H7 (cell line): ENCODE data around the gene PRKG1. TPM values are rescaled to one million over a fixed set of nuclear protein-coding genes. Genes with fewer than 3 reads are reported as not detected.

Experiments used
- DNase-seq: peaks from one replicate; pipeline ENCODE4 v3.0.0; 2012
- H3K27me3 ChIP-seq: 2 replicates; pipeline ENCODE4 v1.6.0; 2011; ENCODE audit warnings: mild to moderate bottlenecking, low read length; ENCODE audit not compliant: control insufficient read depth, insufficient read depth
- H3K36me3 ChIP-seq: replicated peaks from 2 replicates; pipeline ENCODE4 v1.5.1; 2011; ENCODE audit warnings: low read length; ENCODE audit not compliant: control insufficient read depth, insufficient read depth
- H3K4me3 ChIP-seq: 2 replicates; pipeline ENCODE4 v1.5.1; 2011; ENCODE audit warnings: low read depth, mild to moderate bottlenecking, control low read depth, low read length, moderate library complexity; ENCODE audit not compliant: insufficient read depth
- total RNA-seq: library from RNA; depleted of rRNA; stranded (reverse); fragments of >200 nt; shearing (Covaris generic); gene quantifications from 2 replicates; pipeline ENCODE4 v1.2.3, GENCODE V29; 2014

Gene PRKG1
- total RNA-seq, 1 experiment from 2014 or later, result 7.3 TPM

DNA sequence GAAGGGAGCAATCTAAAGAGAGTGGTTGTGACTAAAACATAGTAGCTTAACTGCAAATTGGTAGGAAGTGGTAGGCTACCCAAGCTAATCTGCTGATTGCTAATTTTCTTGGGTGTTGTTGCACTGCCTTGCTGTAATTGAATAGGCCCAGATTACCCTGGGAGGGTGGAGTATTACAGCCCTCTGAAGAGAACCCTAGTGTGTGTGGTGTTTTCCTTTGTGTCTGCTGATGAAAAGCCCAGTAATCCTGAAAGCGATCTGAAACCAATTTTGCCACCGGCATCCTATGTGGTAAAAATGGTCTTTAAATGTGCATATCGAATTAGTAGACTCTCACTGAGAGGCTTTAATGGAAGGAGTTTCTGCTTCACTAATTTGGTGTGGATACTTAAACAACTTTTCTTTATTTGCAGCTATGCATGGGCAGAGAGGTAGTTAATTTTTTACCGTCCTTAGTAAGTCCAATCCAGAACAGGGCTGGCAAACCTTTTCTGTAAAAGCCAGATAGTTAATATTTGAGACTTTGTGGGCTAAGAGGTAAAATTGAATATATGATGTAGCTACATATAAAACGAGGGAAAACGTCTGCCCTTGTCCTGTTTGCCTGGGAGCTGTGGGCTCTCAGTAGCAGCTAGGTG lies 532.7 kb downstream of the PRKG1 start:
- Histone ChIP-seq H3K27me3 (no peaks in the 10 kb centered on the region), H3K4me3 (no peak overlapping the region), H3K36me3 (no peaks in the 10 kb centered on the region)
- DNase-seq, result no peak

DNA sequence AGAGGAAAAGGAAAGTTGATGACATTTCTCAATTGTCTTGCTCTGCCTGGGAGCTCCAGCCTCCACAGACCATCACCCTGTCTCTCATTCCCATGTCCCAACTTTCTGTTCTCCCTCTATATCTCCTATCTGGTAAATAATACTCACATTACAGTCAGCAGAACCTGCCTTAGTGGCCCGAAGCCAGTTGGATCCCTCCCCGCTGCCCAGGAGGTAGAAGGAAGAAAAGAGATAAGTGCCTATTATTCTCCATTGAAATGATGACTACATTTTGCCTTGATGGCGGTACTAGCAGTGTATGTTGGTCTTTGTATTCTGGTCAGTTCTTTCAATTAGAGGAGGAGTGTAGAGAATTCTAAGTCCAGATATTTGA lies 533.2 kb downstream of the PRKG1 start:
- no peak for DNase-seq
- Histone ChIP-seq H3K27me3 (no peaks in the 10 kb centered on the region), H3K36me3 (no peaks in the 10 kb centered on the region), H3K4me3 (no peak overlapping the region)

DNA sequence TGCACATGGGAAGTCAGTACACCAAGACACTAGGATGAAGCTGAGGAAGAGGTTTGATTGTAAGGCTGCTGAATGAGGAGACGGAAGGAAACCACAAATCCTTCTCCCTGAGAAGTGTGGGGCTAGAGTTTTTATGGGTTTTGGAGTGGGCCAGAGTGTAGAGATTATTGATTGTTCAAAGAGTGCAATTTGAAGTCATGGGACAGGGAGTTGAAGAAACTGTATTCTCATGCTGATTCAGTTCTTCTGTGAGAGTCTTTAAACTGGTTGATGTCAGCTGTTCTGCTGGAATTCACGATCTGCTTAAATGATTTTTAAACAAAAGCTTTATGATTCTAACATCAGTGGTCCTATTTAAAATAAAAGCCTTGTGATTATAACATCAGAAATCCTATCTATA lies 533.9 kb downstream of the PRKG1 start:
- no peak for DNase-seq
- Histone ChIP-seq H3K27me3 (no peaks in the 10 kb centered on the region), H3K36me3 (no peaks in the 10 kb centered on the region), H3K4me3 (no peak overlapping the region)

DNA sequence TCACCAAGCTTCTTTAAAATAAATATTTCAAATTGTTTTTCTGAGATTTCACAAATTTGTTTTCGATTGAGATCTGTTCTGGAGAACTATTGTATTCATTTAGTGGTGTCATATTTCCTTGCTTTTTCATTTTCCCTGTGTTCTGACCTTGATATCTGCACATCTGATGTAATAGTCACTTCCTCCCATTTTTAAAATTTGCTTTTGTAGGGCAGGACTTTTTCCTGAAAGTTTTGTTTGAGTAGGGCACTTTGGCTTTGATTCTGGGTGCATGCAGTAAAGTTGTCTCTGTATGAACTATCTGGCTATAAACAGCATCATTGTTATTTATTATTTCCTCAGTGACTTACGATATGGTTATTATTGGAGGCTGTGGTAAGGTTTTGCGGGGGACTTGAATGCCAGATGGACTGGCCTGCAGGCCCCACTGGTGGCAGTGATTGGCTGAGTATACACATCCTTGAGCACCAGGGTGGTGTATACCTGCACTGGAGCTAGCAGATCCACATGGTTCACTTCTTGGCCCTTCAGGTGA lies 541.5 kb downstream of the PRKG1 start:
- Histone ChIP-seq H3K4me3 (no peak overlapping the region), H3K36me3 (no peaks in the 10 kb centered on the region), H3K27me3 (no peaks in the 10 kb centered on the region)
- DNase-seq, result no peak

DNA sequence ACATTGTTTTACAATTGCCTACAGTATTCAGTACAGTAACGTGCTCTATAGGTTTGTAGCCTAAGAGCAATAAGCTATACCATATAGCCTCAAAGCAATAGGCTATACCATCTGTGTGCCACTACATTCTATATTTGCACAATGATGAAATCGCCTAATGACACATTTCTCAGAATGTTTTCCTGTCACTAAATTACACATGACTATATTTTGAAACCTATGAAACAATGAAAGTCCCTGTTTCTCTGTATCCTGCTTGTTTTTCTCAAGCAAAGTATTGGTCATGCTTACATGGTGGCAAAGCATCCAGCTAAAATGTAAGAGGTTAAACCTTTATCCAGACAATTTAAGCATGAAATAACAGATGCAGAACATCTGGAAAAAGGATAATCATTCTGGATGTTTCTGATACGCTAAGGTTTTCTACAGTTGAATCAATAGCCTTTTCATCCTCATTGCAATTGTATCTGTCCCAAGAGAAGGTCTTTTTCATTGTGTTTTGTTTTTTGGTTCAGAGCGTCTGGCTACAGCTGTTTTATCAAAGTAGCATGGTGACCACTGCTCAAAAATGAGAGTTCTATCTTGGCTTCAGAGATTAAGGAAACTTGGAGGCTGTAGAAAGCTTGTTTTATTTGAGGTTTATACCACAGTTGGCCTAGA lies 543.4 kb downstream of the PRKG1 start:
- Histone ChIP-seq H3K36me3 (no peaks in the 10 kb centered on the region), H3K27me3 (no peaks in the 10 kb centered on the region), H3K4me3 (no peak overlapping the region)
- no peak for DNase-seq

DNA sequence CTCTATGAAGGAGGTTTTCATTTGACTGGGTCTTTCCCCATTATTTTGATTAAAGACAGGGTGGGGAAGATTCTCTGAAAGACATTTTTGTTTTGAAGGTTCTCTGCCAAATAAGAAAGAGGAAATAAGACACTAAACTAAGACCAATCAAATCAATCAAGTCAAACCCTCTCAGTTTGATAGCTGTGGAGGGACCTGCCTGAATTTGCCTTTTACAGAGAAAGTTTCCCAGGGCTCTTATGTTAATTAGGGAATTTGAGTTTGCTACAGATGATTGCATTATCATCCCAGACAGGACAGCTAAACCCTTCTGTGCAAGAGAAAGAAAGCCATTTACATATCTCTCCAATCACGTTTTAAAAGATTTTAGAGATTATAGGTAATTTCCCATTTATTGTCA lies 545.1 kb downstream of the PRKG1 start:
- H3K4me3 ChIP-seq, result no peak overlapping the region
- no peaks in the 10 kb centered on the region for H3K27me3 ChIP-seq
- DNase-seq, result no peak
- no peaks in the 10 kb centered on the region for H3K36me3 ChIP-seq

DNA sequence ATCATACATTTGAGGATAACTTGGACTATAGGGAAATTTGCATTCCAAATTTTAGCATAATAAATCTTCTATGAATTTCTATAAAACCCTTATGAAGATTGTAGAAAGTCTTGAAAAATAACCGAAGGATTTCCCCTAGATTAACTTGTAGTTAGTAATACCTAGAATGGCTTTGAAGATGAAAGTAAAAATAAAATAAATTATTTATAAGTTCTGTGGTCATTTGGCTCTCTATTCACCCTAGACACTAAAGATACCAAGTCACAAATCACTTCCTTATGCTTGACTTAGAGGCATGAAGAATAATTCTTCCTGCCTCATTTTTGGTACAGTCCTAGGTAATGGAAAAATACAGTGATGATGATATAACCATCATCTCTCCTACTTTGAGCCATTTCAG lies 545.8 kb downstream of the PRKG1 start:
- no peaks in the 10 kb centered on the region for H3K27me3 ChIP-seq
- H3K4me3 ChIP-seq, result no peak overlapping the region
- no peaks in the 10 kb centered on the region for H3K36me3 ChIP-seq
- no peak for DNase-seq

DNA sequence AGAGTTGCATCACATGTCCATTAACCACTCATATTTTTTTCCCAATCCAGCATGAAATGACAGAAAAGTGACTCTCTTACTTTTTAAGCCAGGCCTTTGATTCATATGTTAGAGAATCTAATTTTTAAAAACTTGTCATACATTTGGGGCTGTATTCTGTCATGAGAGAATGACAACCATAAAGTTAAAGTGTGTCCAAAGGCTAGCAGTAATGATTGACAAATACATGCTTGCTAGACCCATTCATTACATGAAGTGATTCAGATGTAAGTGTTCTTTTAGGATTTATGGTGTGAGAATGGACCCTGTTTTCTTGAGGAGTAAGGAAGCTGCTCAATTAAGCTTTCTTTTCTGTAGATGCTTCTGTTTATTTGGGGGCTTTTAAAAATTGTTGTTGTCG lies 549.7 kb downstream of the PRKG1 start:
- no peak for DNase-seq
- no peaks in the 10 kb centered on the region for H3K27me3 ChIP-seq
- H3K36me3 ChIP-seq, result no peaks in the 10 kb centered on the region
- H3K4me3 ChIP-seq, result no peak overlapping the region

DNA sequence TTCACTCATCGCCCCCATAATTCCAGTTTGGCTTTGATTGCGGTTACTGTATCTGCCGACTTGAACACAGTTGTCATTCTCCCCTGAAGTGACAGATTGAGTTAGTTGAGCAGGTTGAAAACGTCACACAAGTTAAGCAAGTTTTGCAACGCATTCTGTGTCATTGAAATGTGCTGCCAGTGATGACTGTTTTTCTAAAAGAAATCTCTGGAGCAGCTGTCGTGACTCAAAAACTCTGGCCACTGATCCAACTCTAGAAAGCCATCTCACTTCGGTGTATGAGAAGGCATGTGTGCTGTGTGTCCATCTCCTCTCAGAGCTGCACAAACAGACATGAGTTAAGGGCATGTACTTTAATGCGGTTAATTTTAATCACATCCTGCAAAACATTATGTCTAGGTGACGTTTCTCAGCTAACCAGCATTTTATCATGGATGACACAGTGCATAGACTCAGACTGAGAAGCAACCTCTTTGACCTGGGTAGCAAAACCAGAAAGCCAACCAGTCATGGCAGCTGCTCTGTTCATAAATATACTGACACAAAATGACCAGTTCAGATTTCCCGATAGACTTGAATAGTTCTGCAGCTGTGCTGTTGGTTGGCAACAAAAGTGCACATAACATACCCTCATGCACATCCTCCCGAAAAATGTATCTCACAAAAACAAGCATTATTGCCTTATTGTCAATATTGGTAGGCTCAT lies 555.8 kb downstream of the PRKG1 start:
- Histone ChIP-seq H3K36me3 (no peaks in the 10 kb centered on the region), H3K27me3 (no peaks in the 10 kb centered on the region), H3K4me3 (no peak overlapping the region)
- DNase-seq, result no peak

DNA sequence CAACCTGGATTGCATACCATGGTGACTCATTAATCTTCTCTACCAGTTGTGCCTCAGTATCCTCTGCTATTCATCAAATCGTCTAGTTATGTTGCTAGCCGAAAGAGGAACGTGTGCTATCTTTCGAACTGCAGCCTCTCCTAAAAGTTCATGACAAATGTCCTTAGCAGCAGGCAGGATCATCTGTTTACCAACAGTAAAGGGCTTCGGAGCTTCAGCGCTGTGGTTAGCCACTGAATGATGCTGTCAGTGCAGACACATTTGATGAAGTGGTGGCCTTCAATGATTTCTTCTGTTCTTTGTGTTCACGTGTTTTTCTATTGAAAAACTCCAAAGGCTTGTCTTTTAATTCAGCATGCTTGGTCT lies 556.3 kb downstream of the PRKG1 start:
- H3K36me3 ChIP-seq, result no peaks in the 10 kb centered on the region
- DNase-seq, result no peak
- H3K27me3 ChIP-seq, result no peaks in the 10 kb centered on the region
- H3K4me3 ChIP-seq, result no peak overlapping the region

DNA sequence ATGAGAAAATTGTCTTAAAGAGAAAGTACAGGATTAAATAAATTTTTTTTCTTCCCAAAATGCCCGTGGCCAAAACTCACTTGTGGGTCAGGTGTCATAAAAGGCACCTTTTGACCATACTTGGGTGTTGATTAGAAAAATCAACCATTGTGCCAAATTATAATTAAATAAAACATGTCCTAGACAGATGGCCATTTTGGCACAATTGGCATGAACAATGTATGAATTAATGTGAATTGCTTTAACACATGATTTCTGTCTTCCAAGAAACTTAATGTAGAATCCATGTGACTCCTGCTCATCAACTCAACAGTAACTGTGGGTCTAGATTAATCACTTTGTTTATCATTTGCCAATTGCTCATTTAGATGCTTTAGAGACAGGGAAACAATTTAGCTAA lies 561.1 kb downstream of the PRKG1 start:
- Histone ChIP-seq H3K27me3 (no peaks in the 10 kb centered on the region), H3K4me3 (no peak overlapping the region), H3K36me3 (no peaks in the 10 kb centered on the region)
- DNase-seq, result no peak

DNA sequence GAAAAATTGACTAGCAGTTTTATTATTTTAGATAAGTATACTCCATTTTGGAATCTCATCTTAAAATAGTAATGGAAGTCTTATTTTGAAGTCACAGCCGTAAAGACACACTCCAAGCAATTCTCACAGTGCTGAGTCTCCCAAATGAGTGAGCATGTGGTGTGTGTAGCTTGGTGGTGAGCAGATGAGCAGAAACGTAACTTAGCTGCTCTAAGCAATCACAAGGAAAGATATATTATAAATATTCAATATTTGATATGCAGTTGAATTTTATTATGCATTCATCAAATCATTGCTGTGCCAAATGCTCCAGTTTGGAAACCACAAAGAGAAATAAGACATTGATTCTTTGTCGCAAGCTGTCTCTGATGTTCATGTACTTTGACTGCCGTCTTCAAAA lies 563.9 kb downstream of the PRKG1 start:
- Histone ChIP-seq H3K36me3 (no peaks in the 10 kb centered on the region), H3K27me3 (no peaks in the 10 kb centered on the region), H3K4me3 (no peak overlapping the region)
- no peak for DNase-seq

DNA sequence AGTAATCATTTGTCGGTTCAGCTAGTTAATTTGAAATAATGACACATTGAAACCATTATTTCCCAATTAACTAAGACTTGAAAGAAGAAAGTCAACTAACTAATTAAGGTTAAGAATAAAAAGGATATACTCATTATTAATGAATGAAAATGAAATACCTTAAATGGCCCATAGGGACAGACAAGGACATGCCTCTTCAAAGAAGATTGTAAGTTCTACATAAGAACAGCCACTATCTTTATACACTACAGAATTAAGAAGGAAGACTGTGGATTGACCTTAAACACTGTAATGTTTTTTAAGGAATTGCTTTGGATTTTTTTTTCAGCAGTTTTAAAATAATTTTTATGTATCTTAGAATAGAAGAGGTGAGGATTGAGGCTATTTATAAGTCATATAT lies 564.5 kb downstream of the PRKG1 start:
- no peak overlapping the region for H3K4me3 ChIP-seq
- H3K36me3 ChIP-seq, result no peaks in the 10 kb centered on the region
- no peak for DNase-seq
- H3K27me3 ChIP-seq, result no peaks in the 10 kb centered on the region

DNA sequence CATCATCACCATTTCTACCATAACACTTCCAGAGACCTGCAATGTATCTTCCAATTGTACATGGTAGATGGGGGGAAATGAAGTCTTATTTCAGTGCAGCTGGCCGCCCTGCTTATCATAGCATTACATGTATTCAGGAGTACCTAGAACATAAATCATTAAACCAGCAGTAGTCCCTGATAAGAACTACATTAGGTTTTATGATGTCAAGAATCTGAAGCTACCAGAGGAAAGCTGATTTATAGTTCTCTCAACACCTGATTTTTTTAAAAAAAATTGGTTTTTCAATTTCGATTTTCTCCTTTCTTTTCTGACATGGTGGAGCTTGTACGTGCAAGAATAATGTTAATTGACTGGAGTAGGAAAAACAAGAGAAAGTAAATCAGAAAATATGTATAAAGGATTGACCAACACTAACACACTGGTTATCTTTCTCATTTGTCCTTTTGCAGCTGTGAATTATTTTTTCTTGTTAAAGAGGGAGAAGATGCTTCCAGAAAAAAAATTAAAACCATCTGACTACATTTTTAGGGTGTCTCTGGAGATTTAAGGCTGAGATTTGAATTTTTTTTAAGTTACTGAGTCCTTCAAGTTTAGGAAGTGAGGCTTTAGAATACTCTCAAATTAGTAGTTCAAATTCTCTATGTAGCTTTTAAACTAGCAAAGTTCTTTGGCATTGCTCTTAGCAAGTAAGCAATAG lies 566.0 kb downstream of the PRKG1 start:
- no peak for DNase-seq
- no peaks in the 10 kb centered on the region for H3K27me3 ChIP-seq

DNA sequence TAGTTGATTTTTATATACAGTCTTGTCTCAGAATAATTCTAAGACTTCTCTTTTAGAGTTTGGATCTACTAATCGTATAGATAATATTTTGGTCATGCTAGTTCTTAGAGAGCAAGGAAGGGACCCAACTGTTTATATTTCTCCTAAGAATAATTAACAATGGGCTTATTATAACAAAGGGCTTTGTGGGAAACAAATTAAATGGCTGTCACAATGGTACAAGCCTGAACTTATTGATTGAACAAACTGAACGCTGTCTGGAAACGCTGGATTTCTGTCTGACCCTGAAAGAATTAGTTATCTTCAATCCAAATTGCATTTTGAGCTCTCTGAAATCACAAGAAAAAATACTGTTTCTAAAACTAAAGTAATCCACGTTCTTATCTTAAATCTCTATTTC lies 568.3 kb downstream of the PRKG1 start:
- Histone ChIP-seq H3K27me3 (no peaks in the 10 kb centered on the region), H3K4me3 (no peak overlapping the region), H3K36me3 (no peaks in the 10 kb centered on the region)
- DNase-seq, result no peak

More for the DNA sequence above, 566.0 kb downstream of the PRKG1 start:
- Histone ChIP-seq H3K36me3 (no peaks in the 10 kb centered on the region), H3K4me3 (no peak overlapping the region)
